NCI-H774 (cell line): ENCODE data around the gene SPOP.
"Not testable (repeated sequence)": the region's sequence is repeated elsewhere in the genome, so short reads cannot be mapped to it uniquely, and the experiment has no call there.

Experiments used
- DNase-seq: peaks from one replicate; lab custom pipeline; 2025; lab: John Stamatoyannopoulos, UW

The SPOP gene

DNA sequence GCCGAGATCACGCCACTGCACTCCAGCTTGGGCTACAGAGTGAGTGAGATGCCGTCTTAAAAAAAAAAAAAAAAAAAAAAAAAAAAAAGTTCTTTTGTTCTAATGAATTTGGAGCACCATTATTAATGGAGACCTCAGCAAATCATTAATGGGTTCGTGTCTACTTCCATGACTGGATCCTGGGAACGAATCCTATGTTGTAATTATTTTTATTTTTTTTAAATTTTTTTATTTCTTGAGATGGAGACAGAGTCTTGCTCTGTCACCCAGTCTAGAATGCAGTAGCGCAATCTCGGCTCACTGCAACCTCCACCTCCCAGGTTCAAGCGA, 30.7 kb downstream of the SPOP start:
- no peak for DNase-seq

DNA sequence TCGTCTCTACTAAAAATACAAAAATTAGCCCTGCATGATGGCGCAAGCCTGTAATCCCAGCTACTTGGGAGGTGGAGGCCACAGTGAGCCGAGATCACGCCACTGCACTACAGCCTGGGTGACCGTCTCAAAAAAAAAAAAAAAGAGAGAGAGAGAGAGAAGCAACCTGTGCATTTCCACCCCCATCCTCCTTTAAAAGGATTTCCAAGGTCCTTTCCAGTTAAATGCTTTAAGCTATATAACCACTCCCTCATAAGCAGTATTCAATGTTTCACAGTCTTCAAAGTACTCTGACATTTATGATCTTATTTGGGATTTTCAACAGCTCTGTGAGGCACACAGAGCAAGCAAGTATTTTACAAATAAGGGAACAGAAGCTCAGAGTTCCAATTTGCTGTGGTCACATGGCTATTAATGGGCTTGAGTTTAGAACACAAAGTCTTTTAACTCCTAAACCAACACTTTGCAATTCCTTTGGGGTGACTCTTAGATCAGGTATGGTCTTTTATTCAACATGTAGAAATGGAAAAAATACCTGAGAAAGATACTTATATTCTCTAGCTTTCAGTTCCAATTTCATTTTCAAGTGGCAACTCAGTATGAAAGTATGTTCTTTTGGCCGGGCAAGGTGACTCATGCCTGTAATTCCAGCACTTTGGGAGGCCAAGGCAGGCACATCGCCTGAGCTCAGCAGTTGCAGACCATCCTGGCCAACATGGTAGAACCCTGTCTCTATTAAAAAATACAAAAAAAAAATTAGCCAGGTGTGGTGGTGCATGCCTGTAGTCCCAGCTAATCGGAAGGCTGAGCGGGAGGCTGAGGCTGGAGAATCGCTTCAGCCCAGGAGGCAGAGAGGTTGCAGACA, 31.3 kb downstream of the SPOP start:
- no peak for DNase-seq

DNA sequence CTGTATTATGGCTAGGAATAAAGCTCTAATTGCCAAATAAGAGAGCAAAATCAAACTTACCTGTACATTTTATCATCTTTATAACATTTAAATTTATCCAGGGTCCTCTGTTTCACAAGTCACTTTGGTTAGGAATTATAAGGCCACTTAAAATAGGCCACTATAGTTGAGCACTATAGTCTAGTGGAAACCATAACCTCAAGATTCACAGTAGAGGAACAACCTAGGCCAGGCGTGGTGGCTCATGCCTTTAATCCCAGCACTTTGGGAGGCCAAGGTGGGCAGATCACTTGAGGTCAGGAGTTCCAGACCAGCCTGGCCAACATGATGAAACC, 31.9 kb downstream of the SPOP start:
- DNase-seq, result not testable (repeated sequence)

DNA sequence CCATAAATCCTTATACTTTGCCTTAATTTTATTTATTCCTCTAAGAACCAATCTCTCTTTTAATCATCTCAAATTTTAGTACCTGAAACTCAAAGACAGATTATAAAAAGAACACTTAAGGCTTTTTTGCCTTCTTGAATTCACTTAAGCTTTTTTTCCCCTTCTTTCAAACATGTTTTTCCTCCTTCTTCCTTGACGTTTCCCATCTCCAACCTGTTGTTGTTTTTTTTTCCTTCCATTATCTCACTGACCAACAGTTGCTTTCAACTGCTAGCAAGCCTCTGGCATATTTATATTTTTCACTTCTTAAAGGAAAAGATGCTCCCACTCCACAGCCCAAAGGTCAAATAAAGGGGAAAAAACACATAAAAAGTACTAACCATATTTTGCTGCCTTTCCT, 32.2 kb downstream of the SPOP start:
- DNase-seq, result no peak

DNA sequence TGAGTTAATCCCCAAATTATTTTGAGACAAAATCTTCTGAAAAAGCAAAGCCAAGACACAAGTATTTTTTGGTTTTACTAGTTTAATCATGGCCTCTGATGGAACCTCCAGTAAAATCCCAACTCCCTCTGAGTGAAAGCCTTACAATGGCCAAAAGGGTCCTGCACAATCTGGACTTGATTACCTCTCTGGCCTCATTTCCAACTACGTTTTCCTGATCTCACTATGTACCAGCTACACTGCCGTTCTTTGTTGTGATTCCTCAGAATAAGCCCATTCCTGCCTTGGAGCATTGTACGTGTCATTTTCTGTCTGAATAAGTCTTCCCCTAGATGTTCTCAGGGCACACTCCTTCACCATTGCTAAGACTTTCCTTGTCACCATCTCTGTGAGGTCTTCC, 37.3 kb downstream of the SPOP start:
- no peak for DNase-seq

GRCh38 chr17:49638818-49639217, 39.1 kb downstream of the SPOP start:
- DNase-seq, result no peak

- no peak for DNase-seq
Observed at GRCh38 chr17:49637739-49638138, 40.2 kb downstream of the SPOP start.

DNA sequence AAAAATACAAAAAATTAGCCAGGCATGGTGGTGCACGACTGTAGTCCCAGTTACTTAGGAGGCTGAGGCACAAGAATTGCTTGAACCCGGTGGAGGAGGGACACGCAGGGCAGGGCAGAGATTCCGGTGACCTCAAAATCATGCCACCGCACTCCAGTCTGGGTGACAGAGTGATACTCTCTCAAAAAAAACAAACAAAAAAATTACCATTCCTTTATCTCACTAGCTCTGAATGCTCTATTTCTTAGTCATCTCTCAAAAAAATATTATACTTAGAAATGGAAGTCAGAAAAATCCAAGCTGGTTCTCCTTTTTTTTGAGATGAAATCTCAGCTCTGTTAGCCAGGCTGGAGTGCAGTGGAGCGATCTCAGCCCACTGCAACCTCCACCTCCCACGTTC, 40.8 kb downstream of the SPOP start:
- no peak for DNase-seq

GRCh38 chr17:49635121-49635520, 42.8 kb downstream of the SPOP start:
- no peak for DNase-seq

GRCh38 chr17:49634485-49634860, 43.4 kb downstream of the SPOP start:
- DNase-seq, result no peak

DNA sequence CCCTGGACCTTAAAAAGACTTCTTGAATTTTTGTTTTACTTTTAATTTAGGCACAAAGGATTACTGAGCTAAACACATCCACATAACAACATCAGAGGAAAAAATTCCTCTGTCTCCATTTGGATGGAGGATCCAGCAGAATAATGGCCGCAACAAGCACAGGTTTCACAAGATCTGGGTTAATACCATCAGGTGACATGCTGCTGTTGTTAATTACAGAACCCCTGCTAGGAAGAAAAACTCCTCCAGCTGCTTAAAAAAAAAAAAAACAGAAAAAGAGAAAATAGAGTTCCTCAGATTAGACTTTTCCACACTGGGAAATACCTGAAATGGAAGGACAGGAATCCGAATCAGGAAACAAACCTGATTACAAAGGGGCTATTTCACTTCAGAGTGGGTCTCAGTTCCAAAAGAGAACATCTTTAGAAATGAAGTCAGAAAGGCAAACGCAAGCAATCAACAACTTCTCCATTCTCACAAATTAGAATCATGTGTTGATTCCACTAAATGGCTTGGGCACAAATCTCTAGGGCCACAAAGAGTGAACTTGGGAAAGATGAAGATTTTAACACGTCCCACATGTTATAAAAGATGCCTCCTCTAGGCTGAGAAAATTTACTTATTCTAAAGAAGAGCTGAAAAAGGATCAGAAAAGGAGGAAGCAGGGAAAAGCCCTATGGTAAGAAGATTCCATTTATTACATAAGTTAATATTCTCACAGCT, 44.0 kb downstream of the SPOP start:
- no peak for DNase-seq

DNA sequence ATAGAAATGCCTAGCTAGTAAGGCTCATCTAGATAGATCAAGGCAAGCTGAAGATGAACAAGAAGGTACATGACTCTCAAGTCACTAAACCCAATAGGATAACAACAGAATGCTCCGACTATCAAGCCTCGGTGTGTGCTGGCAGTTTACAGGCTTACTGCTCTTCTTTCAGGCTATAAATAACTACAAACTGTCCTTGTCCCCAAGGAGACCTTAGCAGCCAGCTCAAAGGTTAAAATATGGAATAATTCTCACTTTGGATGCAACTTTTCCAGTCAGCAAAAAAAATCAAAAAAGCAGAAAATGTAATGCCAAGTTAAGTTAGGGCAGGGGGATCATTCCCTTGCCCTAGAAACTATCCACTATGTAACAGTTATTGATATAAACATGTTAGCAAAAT, 44.6 kb downstream of the SPOP start:
- no peak for DNase-seq

GRCh38 chr17:49632201-49632600, 45.7 kb downstream of the SPOP start:
- DNase-seq, result no peak

DNA sequence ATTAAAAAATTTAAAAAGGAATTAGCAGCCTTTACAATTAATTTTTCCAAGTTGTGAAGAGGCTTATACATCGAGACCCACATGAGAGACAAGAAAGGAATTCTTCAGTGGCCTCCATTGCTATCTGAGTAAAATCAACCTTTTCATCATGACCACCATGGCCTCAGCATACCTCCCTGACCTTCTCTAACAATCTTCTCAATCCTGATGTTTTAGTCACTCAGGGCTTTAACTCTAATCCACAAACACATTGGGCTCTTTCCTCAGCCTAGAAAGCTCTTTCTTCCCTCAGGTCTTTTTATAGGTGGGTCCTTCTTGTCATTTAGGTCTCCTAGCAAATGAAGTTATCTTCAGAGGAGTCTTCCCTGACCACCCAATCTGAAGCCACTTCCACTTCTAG, 46.4 kb downstream of the SPOP start:
- DNase-seq, result no peak

GRCh38 chr17:49630113-49630900, 47.6 kb downstream of the SPOP start:
- DNase-seq, result no peak

DNA sequence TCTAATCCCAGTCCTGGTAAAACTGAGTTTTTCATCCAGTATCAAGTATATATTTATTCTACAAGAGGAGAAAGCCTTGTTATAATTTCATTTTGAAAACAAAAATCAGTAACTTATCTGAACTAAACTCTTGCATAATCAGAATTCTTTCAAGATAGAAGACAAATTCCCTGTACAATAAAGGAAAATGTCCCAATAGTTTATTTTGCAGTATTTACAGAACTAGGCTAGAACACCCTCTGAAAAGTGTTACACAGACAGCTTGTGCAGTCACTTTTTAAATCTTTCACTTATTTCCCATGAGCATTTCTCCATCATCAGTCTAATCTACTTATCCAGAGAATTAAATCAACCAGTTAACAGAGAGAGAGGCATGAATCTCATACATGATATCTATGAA, 48.5 kb downstream of the SPOP start:
- DNase-seq, result no peak

GRCh38 chr17:49624896-49625295, 53.0 kb downstream of the SPOP start:
- DNase-seq, result no peak

- DNase-seq, result no peak
Observed at GRCh38 chr17:49621946-49622529, 55.9 kb downstream of the SPOP start.

- no peak for DNase-seq
Observed at GRCh38 chr17:49621420-49621819, 56.5 kb downstream of the SPOP start.

GRCh38 chr17:49618028-49618611, 59.8 kb downstream of the SPOP start:
- DNase-seq, result no peak

GRCh38 chr17:49616601-49617131, 61.2 kb downstream of the SPOP start:
- DNase-seq, result no peak

DNA sequence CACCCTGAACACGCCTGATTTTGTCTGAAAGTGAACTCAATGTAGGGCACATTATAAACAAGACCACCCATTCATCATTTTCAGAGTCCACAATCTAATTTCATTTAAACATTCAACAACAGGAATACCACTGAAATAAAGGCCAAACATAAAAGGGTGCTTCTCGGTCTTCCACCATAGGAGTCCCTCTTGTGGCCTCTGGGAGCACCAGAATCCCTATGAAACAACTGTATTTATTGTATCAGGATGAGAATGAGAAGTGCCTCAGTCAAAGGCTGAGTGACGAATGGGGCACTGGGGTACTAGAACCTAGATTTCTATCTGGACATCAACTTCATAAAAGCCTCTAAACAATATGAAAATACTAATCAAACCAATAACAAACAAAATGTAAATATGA, 61.8 kb downstream of the SPOP start:
- DNase-seq, result no peak
